HL-60 (cell line): Measurements from ENCODE around the gene MEIOSIN.

Experiments
- DNase-seq, 2 experiments: peaks; one replicate each; pipeline ENCODE4 v3.0.0-alpha.2; 2010 to 2020; ENCODE audit warnings: low read depth in 1 of 2, low spot score in 1 of 2
- H3K27ac ChIP-seq: fragments of 250-450 bp; sonication (Bioruptor Pico); replicated peaks from 2 replicates; pipeline ENCODE4 v1.5.1; 2020; ENCODE audit warnings: mild to moderate bottlenecking, moderate library complexity
- H3K27me3 ChIP-seq: fragments of 250-450 bp; sonication (Bioruptor Pico); 2 replicates; pipeline ENCODE4 v1.5.1; 2021; ENCODE audit warnings: mild to moderate bottlenecking, moderate library complexity; ENCODE audit not compliant: insufficient read depth, poor library complexity, severe bottlenecking
- H3K4me3 ChIP-seq: replicated peaks from 2 replicates; pipeline ENCODE4 v1.5.1; 2011; ENCODE audit warnings: mild to moderate bottlenecking, control low read depth, low read length; ENCODE audit not compliant: insufficient read depth
- GABPA ChIP-seq: IDR thresholded peaks from 2 replicates; pipeline ENCODE4 v1.6.1; 2012; ENCODE audit warnings: low read depth
- POLR2AphosphoS5 ChIP-seq: IDR thresholded peaks from 2 replicates; pipeline ENCODE4 v1.6.1; 2012; ENCODE audit warnings: low read depth
- REST ChIP-seq: IDR thresholded peaks from 2 replicates; pipeline ENCODE4 v1.6.1; 2012; ENCODE audit warnings: low read depth; ENCODE audit not compliant: insufficient replicate concordance
- SPI1 ChIP-seq: IDR thresholded peaks from 2 replicates; pipeline ENCODE4 v1.6.1; 2012; ENCODE audit warnings: low read depth, mild to moderate bottlenecking, borderline replicate concordance
- TF ChIP-seq, protein P1 (sequence below): IDR thresholded peaks from one replicate; pipeline ENCODE4 v1.5.1; 2011; ENCODE audit warnings: low read length, control low read depth, inconsistent platforms; ENCODE audit not compliant: insufficient read depth

MEIOSIN gene

GRCh38 chr19:45786533-45786894, 53.3 kb downstream of the MEIOSIN start:
- TF ChIP-seq SPI1 (no peak), GABPA (no peak), REST (no peak), POLR2AphosphoS5 (no peak)
- Histone ChIP-seq H3K4me3 (no peak overlapping the region), H3K27me3 (peaks cover 79% of the 10 kb centered on the region), H3K27ac (no peak overlapping the region)
- no peak for DNase-seq

DNA sequence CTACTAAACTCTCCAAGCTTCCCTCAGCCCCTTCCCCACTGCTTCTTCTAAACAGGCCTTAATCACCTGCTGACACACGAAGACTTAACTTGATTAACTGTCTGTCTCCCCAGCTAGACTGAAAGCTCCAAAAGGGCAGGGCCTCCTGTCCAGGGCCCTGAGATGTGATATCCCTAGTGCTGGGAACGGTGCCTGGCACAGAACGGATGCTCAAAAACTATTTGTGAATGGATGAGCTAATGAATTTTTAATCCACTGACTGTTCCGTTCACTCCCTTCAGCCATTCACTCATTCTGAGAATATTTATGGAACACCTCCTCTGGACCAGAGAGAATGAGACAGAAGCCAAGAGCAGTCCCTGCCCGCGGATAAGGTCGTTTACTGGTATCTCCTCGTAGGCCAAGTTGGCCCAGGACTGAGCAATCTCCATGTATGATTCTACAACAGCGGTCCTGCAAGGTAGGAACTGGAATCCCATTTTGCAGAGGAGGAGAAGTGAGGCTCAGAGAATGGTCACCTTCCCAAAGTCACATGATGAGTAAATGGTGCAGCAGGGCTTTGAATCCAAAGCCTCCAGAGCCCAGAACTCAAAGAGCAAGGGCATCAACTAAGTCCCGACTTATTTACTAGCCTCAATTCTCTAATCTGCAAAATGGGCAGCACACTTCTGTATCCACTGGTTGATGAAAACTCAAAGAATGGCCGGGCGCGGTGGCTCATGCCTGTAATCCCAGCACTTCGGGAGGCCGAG, 56.0 kb downstream of the MEIOSIN start:
- no peak for DNase-seq
- H3K27ac ChIP-seq = no peak overlapping the region
- peaks cover 74% of the 10 kb centered on the region for H3K27me3 ChIP-seq
- no peak for TF ChIP-seq SPI1
- no peak for TF ChIP-seq GABPA
- no peak for TF ChIP-seq REST
- no peak for TF ChIP-seq POLR2AphosphoS5
- TF ChIP-seq, protein P1, sequence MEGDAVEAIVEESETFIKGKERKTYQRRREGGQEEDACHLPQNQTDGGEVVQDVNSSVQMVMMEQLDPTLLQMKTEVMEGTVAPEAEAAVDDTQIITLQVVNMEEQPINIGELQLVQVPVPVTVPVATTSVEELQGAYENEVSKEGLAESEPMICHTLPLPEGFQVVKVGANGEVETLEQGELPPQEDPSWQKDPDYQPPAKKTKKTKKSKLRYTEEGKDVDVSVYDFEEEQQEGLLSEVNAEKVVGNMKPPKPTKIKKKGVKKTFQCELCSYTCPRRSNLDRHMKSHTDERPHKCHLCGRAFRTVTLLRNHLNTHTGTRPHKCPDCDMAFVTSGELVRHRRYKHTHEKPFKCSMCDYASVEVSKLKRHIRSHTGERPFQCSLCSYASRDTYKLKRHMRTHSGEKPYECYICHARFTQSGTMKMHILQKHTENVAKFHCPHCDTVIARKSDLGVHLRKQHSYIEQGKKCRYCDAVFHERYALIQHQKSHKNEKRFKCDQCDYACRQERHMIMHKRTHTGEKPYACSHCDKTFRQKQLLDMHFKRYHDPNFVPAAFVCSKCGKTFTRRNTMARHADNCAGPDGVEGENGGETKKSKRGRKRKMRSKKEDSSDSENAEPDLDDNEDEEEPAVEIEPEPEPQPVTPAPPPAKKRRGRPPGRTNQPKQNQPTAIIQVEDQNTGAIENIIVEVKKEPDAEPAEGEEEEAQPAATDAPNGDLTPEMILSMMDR = no peak
- no peak overlapping the region for H3K4me3 ChIP-seq

DNA sequence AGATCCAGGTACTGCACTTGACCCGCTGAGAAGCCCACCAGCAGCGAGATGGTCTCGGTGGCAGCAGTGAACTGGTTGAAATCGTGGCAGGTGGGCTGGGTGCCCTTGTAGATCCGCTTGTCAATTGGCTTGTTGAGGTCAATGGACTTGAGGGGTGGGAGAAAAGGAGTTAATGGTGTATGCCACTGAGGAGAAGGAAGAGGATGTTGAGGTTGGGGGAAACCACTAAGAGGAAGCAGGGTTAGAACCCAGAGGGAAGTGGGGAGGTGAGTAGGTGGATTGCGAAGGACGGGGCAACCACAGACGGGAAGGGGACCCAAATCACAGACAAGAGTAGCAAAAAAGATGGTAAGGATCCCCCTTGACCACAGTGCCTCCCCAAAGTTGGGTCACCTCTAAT, 57.7 kb downstream of the MEIOSIN start:
- peak; percentile 62 to 90 for DNase-seq
- no peak overlapping the region for H3K27ac ChIP-seq
- H3K4me3 ChIP-seq = no peak overlapping the region
- TF ChIP-seq, protein P1 = no peak
- TF ChIP-seq SPI1 (peak; percentile 99), GABPA (peak; percentile 60; the same call in 1 of the 2 replicates), POLR2AphosphoS5 (peak; percentile 100)
- H3K27me3 ChIP-seq = peaks cover 71% of the 10 kb centered on the region

DNA sequence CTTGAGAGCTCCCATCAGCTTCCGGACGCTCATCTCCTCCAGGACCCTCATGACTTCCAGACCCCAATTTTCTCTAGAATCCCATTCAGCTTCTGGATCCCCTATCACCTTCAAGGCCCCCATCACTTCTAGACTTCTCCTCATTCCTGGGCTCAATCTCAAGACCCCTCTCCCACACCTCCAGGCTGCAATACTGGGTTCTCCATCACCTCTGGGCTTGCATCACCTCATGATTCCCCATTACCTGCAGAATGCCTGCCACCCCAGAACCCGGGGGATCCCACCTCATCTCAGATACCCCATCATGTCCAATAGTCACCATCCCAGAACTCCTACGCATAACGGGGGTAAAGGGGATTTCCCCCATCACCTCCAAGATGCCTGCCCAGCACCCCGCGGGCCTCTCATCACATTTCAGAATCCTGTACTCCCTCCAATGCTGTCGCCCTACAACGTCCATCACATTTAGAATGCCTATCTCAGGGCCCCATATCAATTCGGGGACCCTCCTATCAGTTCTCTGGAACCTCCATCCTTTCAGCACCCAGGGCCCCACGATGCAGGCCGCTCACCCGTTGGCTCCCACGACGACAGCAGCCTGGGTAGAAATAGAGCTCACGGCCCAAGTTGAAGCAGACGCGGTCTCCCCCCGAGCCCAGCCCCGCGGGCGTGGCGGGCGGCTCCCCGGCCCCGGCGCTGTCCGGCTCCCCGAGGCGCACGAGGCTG, 58.7 kb downstream of the MEIOSIN start:
- DNase-seq = no peak
- Histone ChIP-seq H3K27me3 (peaks cover 71% of the 10 kb centered on the region), H3K4me3 (no peak overlapping the region), H3K27ac (no peak overlapping the region)
- TF ChIP-seq REST (peak; percentile 79), GABPA (no peak)
- TF ChIP-seq, protein P1 = no peak
